GM19463 (cell line): ENCODE measurements around the gene RAB31.

Source experiments
- ATAC-seq: cut with Tn5 transposase; IDR thresholded peaks from one replicate; pipeline ENCODE4 v1.9.1; 2021; ENCODE audit warnings: mild to moderate bottlenecking, moderate library complexity; ENCODE audit not compliant: unreplicated experiment

RAB31 gene

DNA sequence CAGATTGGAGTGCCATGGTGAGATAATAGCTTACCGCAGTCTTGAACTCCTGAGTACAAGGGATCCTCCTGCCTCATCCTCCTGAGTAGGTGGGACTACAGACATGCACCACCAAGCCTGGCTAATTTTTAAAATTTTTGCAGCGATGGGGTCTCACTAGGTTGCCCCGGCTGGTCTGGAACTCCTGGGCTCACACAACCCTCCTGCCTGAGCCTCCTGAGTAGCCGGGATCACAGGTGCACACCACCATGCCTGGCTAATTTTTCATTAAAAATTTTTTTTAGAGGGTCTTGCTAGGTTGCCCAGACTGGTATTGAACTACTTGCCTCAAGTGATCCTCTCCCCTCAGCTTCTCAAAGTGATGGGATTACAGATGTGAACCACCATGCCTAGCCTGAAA, 27.8 kb downstream of the RAB31 start:
- no peak for ATAC-seq

- ATAC-seq: no peak
Measured at GRCh38 chr18:9736286-9736835, 28.3 kb downstream of the RAB31 start.

- ATAC-seq: no peak
Measured at GRCh38 chr18:9737006-9737405, 28.9 kb downstream of the RAB31 start.

DNA sequence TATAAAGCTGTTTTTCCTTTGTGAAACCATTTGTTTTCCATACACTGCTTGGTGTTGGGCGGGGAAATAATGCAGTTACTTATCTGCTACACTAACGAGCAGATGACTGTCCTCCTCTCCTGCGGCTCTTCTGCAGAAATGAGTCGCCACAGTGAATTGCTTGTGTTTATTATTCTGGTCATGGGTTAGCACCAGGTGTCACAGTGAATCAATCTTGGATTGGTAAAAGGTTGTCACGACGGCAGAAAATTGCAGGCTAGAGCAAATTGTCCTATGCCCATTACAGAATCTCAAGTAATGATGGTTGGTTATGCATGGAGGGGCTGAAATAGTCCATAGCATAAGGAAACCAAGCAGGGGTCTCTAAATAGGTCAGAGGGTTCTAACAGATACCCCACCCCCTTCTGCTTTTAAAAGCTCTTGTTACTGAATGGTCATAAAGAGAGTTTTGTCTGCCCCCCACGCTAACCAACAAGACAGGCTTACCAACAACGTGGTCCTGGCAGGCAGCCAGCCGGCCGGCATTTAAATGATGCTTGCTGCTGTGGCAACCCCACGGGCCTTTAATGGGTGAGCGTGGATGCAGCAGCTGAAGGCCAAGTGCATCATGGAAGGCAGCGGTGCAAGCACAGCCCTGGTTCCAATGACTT, 29.5 kb downstream of the RAB31 start:
- no peak for ATAC-seq

DNA sequence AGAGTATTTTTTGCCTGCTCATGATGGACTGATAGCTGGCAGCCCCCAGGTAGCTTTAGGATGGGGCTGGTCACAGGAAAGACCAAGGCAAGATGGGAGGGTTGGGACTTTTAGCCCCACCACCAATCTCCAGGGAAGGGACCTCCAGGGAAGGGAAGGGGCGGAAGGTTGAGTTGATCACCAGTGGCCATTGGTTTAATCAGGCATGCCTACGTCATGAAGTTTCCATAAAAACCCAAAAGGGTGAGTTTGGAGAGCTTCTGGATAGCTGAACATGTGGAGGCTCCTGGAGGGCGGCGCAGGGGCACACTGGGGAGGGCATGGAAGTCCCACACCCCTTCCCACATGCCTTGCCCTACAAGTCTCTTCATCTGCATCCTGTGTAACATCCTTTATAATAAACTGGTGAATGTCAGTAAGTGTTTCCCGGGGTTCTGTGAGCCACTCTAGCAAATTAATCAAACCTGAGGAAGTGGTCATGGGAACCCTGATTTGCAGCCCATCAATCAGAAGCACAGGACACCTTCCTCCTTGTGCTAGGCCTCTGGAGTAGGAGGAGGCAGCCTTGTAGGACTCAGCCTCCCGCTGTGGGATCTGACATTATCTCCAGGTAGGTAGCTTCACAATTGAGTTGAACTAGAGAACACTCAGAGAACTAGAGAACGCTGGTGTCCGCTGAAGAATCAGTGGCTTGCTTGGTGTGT, 30.3 kb downstream of the RAB31 start:
- no peak for ATAC-seq

GRCh38 chr18:9739516-9739915, 31.4 kb downstream of the RAB31 start:
- ATAC-seq: no peak

DNA sequence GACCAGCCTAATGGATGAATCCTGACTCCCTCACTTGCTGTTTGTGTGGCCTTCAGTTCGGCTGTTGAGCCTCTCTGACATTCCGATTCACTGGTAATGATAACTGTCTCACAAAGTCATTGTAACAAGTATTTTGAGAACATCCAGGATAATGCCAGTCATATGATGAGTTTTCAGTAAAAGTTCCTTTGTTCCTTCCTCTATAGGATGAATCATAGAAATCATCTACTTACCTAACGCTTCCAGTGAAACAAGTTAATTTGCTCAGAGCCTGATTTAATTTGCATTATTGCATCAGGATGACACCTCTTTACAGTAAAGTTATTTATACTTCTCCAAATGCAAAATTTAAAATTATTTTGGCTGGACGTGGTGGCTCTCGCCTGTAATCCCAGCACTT, 32.0 kb downstream of the RAB31 start:
- ATAC-seq: no peak

DNA sequence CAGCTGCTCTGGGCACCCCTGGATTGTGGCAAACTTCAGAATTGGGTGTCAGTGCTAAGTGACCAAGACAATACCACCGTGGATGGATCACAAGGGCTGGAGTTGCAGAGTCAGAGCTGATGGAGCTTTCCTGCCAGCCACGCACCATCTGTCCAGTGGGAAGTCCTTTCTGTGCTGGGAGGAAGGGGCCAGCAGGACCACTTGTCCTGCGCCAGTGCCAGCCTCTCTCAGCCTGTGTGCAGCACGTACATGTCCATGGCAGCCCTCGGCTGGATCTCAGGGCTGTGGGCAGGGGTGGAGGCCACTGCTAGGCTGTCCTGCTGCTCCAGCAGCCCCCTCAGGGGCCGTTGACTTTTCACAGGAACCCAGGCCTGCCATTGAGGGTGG, 33.3 kb downstream of the RAB31 start:
- no peak for ATAC-seq

GRCh38 chr18:9741793-9742523, 33.9 kb downstream of the RAB31 start:
- no peak for ATAC-seq

- no peak for ATAC-seq
Measured at GRCh38 chr18:9742524-9743131, 34.5 kb downstream of the RAB31 start.

DNA sequence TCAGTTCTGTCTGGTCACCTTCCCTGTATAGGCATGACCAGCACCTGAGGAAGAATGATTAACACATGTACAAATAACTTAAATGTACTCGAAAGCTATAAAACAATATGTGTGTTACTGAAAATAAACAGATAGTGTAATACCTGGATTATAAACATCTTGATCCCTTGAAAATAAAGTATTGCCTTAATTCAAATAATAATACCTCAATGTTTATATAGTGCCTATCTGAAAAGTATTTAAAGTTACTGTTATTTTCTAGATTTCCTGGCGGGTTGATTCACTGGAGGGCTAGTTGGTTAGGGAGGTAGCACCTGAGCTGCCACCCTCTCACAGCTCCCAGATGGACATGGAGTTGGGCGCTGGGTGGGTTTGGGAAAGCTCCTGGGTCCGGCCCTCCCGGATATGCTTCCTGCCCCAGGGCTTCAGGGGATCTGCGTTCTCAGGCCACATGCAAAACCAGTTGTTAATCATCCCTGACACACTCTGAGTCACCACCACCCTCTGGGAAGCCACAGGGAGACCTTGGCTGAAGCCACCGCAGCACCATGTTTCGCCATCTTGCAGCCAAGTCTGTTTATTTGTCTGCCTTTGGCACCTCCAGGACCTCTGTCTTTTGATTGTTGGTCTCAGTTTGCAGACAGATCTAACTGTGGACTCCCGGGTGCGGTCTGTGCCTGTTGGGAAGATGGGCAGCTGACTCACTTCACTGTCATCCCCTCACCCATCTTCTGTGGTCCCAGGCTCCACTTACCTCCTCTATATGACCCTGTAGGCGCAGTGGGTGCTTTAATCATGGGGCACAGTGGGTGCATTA, 35.3 kb downstream of the RAB31 start:
- ATAC-seq: no peak

GRCh38 chr18:9746958-9747357, 38.9 kb downstream of the RAB31 start:
- no peak for ATAC-seq

DNA sequence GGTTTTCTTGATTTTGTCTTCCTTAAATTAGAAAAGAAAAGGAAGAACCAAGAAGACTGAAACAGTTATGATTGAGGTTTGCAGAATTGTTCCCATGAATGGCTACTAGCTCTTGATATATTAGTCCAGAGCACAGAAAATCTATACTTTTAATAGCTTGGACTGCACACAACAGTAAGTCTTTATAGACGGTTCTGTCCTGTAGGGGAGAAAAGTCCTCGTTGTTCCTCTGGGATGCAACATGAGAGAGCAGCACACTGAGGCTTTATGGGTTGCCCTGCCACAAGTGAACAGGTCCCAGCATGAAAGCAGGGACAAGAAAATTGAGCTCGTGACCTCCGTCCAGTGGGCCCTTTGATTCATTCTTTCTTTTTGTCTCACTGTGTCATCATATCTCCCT, 41.5 kb downstream of the RAB31 start:
- ATAC-seq: no peak

DNA sequence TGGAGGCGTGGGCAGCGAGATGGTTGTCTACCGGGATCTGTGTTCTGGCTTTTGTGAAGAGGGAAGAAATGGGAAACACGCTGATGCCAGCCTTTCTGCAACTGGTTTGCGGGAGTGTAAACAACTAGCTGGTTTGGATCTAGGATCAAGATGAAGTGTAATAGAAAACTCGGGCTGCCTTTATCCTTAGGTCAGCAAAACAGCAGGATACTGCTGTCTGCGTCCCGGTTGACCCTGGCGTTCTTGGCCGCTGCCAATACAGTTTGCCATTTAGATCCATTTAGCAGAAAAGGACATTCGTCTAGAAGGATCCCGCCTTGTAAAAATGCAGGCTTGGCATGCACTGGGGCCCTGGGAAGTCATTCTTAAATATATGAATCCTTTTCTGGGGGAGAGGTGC, 42.0 kb downstream of the RAB31 start:
- no peak for ATAC-seq

- no peak for ATAC-seq
Measured at GRCh38 chr18:9750606-9751304, 42.7 kb downstream of the RAB31 start.

DNA sequence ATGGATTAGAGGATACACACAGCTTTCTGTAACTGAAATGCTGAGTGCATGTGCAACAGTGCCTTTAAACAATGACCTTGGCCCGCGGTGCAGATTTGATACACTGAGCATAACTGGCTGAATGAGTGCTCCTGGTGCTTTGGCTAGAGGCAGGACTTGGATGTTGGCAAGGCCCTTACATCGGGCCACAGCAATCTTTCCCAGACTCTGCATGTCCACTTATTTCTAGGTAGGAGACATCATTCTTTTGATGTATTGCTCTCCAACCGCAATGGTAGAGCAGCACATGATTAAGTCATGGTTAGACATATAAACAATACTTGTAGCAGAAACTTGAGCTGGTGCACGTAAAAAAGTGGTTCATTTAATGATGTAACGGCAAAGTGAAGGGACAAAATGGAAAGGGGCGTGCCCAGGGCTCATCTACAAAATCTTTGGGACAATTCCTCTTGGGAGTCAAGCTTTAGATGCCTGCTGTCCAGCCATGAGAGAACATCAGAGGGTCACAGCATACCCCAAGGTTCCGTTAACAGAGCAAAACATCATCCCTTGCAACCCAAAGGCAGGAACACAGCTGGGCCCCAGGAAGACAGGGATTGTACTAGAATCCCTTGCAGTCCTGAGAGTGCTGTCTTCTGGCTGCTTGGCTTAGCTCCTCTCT, 43.4 kb downstream of the RAB31 start:
- no peak for ATAC-seq

DNA sequence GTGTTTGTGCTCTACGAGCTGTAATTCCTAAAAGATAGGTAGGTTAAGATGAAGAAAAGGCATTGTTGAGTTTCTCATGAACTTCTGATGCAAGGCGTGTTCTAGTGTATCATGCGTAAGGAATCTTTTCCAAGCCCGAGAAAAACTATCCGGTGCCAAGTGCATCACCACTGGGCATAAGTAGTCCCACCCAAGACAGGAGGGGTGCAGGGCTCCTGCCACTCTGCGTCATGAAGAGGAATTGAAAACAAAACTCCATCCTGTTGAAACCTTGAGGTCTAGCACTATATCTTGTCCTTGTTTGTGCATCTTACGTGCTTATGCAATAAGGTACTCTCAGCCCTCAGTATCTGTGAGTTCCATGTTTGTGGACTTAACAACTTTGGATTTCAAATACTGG, 45.7 kb downstream of the RAB31 start:
- ATAC-seq: no peak

DNA sequence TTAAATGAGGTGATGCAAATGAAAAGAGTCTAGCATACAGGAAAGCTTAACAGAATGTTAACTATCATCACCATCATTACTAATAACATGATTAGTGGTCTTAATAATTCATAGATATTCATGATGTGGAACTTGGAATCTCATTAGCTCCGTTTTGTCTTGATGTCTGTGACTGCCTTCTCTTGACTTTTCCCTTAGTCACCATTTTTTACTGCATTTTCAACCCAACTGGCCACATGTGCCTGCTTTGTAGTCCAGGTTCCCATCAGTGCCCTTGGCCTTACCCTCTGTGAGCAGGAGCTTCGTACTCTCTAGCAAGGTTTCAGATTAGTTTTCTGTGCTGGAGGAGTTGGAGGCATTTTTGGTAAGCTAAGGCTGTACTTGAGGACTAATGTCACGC, 47.0 kb downstream of the RAB31 start:
- ATAC-seq: no peak

- ATAC-seq: no peak
Measured at GRCh38 chr18:9755615-9756014, 47.5 kb downstream of the RAB31 start.
